Activated naive CD4-positive, alpha-beta T cell treated with anti-CD3 and anti-CD28 coated beads, Interleukin-2, amount 10 ng/mL, durations not matched to agents 7 days and 5 days (primary cell): ENCODE data around the gene KIAA1671.
"Not testable (repeated sequence)": the region's sequence is repeated elsewhere in the genome, so short reads cannot be mapped to it uniquely, and the experiment has no call there.

ENCODE experiments used
- CTCF ChIA-PET: fragments of 350-600 bp; sonication (Branson Sonifier 250); formaldehyde crosslinking; loops from one replicate; lab custom pipeline; 2021; ENCODE audit warnings: antibody characterized with exemption; lab: Charles Lee
- DNase-seq: peaks from one replicate; pipeline ENCODE4 v3.0.0-alpha.2; 2020
- H3K27ac Mint-ChIP-seq: one replicate; pipeline ENCODE4 v1.8.0; 2021; ENCODE audit warnings: mild to moderate bottlenecking, moderate library complexity, mixed read lengths
- H3K27me3 Mint-ChIP-seq: one replicate; pipeline ENCODE4 v1.8.0; 2021; ENCODE audit warnings: mild to moderate bottlenecking, mixed read lengths
- H3K36me3 Mint-ChIP-seq: one replicate; pipeline ENCODE4 v1.8.0; 2021; ENCODE audit warnings: mixed read lengths
- H3K4me1 Mint-ChIP-seq: one replicate; pipeline ENCODE4 v1.8.0; 2021; ENCODE audit warnings: mixed read lengths
- H3K4me3 Mint-ChIP-seq: one replicate; pipeline ENCODE4 v1.8.0; 2021; ENCODE audit warnings: mild to moderate bottlenecking, moderate library complexity, mixed read lengths
- H3K9me3 Mint-ChIP-seq: one replicate; pipeline ENCODE4 v1.8.0; 2021; ENCODE audit warnings: mixed read lengths

KIAA1671 gene

GRCh38 chr22:25172153-25172552 lies 219.6 kb downstream of the KIAA1671 start:
- H3K36me3 Mint-ChIP-seq, result peaks cover 7% of the 10 kb centered on the region
- DNase-seq, result peak; percentile 55
- CTCF ChIA-PET, result interaction anchor here (0.5 to 2.3 kb wide), 6 partner anchors 30 to 119 kb away, joined by 3 to 14 read pairs (median 4); no protein-coding TSS in a partner anchor
- no peak overlapping the region for H3K27ac Mint-ChIP-seq
- H3K4me3 Mint-ChIP-seq, result no peak overlapping the region
- H3K4me1 Mint-ChIP-seq, result no peaks in the 10 kb centered on the region
- H3K27me3 Mint-ChIP-seq, result no peaks in the 10 kb centered on the region
- H3K9me3 Mint-ChIP-seq, result no peaks in the 10 kb centered on the region

GRCh38 chr22:25174156-25174887 lies 221.8 kb downstream of the KIAA1671 start:
- peaks cover 17% of the 10 kb centered on the region for H3K36me3 Mint-ChIP-seq
- no peaks in the 10 kb centered on the region for H3K27me3 Mint-ChIP-seq
- H3K4me1 Mint-ChIP-seq, result no peaks in the 10 kb centered on the region
- peaks cover 2% of the 10 kb centered on the region for H3K9me3 Mint-ChIP-seq
- no peak overlapping the region for H3K4me3 Mint-ChIP-seq
- no peak overlapping the region for H3K27ac Mint-ChIP-seq
- CTCF ChIA-PET, result interaction anchor here (1.0 to 2.3 kb wide), 3 partner anchors 10 to 122 kb away, joined by 3 to 14 read pairs (median 5); no protein-coding TSS in a partner anchor
- DNase-seq, result no peak

- Mint-ChIP-seq H3K27me3 (no peaks in the 10 kb centered on the region), H3K36me3 (peaks cover 23% of the 10 kb centered on the region), H3K9me3 (peaks cover 8% of the 10 kb centered on the region), H3K4me1 (no peaks in the 10 kb centered on the region), H3K27ac (no peak overlapping the region), H3K4me3 (no peak overlapping the region)
- CTCF ChIA-PET, result no interaction called here
- DNase-seq, result no peak
Observed at GRCh38 chr22:25174888-25175411, 222.4 kb downstream of the KIAA1671 start.

GRCh38 chr22:25176175-25176574 lies 223.7 kb downstream of the KIAA1671 start:
- peaks cover 9% of the 10 kb centered on the region for H3K9me3 Mint-ChIP-seq
- CTCF ChIA-PET, result no interaction called here
- H3K27me3 Mint-ChIP-seq, result no peaks in the 10 kb centered on the region
- no peak overlapping the region for H3K27ac Mint-ChIP-seq
- H3K4me3 Mint-ChIP-seq, result no peak overlapping the region
- H3K4me1 Mint-ChIP-seq, result no peaks in the 10 kb centered on the region
- H3K36me3 Mint-ChIP-seq, result peaks cover 24% of the 10 kb centered on the region
- DNase-seq, result no peak

- Mint-ChIP-seq H3K9me3 (peaks cover 9% of the 10 kb centered on the region), H3K27me3 (no peaks in the 10 kb centered on the region), H3K36me3 (peaks cover 26% of the 10 kb centered on the region), H3K4me1 (no peaks in the 10 kb centered on the region), H3K27ac (no peak overlapping the region), H3K4me3 (no peak overlapping the region)
- CTCF ChIA-PET, result no interaction called here
- DNase-seq, result no peak
Observed at GRCh38 chr22:25176799-25177198, 224.3 kb downstream of the KIAA1671 start.

GRCh38 chr22:25177226-25177625 lies 224.7 kb downstream of the KIAA1671 start:
- CTCF ChIA-PET, result no interaction called here
- no peaks in the 10 kb centered on the region for H3K4me1 Mint-ChIP-seq
- peaks cover 9% of the 10 kb centered on the region for H3K9me3 Mint-ChIP-seq

GRCh38 chr22:25177895-25178294 lies 225.4 kb downstream of the KIAA1671 start:
- H3K9me3 Mint-ChIP-seq, result peaks cover 9% of the 10 kb centered on the region

More at GRCh38 chr22:25177226-25177625, 224.7 kb downstream of the KIAA1671 start:
- no peak for DNase-seq
- Mint-ChIP-seq H3K36me3 (peaks cover 26% of the 10 kb centered on the region), H3K27me3 (no peaks in the 10 kb centered on the region), H3K4me3 (no peak overlapping the region), H3K27ac (no peak overlapping the region)

GRCh38 chr22:25178348-25178747 lies 225.8 kb downstream of the KIAA1671 start:
- DNase-seq, H3K4me1 Mint-ChIP-seq, H3K9me3 Mint-ChIP-seq, CTCF ChIA-PET, H3K27me3 Mint-ChIP-seq: not testable (repeated sequence)
- Mint-ChIP-seq H3K27ac (peak overlapping the region; percentile 87), H3K4me3 (peak overlapping the region; percentile 65), H3K36me3 (peaks cover 29% of the 10 kb centered on the region)

More at GRCh38 chr22:25177895-25178294, 225.4 kb downstream of the KIAA1671 start:
- Mint-ChIP-seq H3K36me3 (peaks cover 29% of the 10 kb centered on the region), H3K27me3 (no peaks in the 10 kb centered on the region), H3K4me3 (no peak overlapping the region), H3K27ac (no peak overlapping the region), H3K4me1 (no peaks in the 10 kb centered on the region)
- CTCF ChIA-PET, result no interaction called here
- no peak for DNase-seq

GRCh38 chr22:25178869-25179631 lies 226.5 kb downstream of the KIAA1671 start:
- DNase-seq, H3K4me3 Mint-ChIP-seq, H3K4me1 Mint-ChIP-seq, H3K27ac Mint-ChIP-seq, H3K27me3 Mint-ChIP-seq, CTCF ChIA-PET, H3K9me3 Mint-ChIP-seq: not testable (repeated sequence)
- H3K36me3 Mint-ChIP-seq, result peaks cover 29% of the 10 kb centered on the region

GRCh38 chr22:25182131-25183110 lies 229.9 kb downstream of the KIAA1671 start:
- no peak for DNase-seq

GRCh38 chr22:25183949-25184619 lies 231.6 kb downstream of the KIAA1671 start:
- Mint-ChIP-seq H3K27me3 (no peaks in the 10 kb centered on the region), H3K9me3 (peaks cover 9% of the 10 kb centered on the region), H3K27ac (no peak overlapping the region), H3K4me1 (no peaks in the 10 kb centered on the region), H3K36me3 (peaks cover 20% of the 10 kb centered on the region), H3K4me3 (no peak overlapping the region)
- CTCF ChIA-PET, result interaction anchor here (0.7 kb wide), 1 partner anchor 11 kb away, joined by 3 read pairs; no protein-coding TSS in a partner anchor
- DNase-seq, result no peak

More at GRCh38 chr22:25182131-25183110, 229.9 kb downstream of the KIAA1671 start:
- peaks cover 9% of the 10 kb centered on the region for H3K9me3 Mint-ChIP-seq
- no peak overlapping the region for H3K27ac Mint-ChIP-seq
- CTCF ChIA-PET, result no interaction called here
- H3K4me1 Mint-ChIP-seq, result no peaks in the 10 kb centered on the region
- H3K36me3 Mint-ChIP-seq, result peaks cover 25% of the 10 kb centered on the region
- no peak overlapping the region for H3K4me3 Mint-ChIP-seq
- H3K27me3 Mint-ChIP-seq, result no peaks in the 10 kb centered on the region

- no peak overlapping the region for H3K4me3 Mint-ChIP-seq
- CTCF ChIA-PET, result interaction anchor here (1.9 kb wide), 1 partner anchor 16 kb away, joined by 12 read pairs; no protein-coding TSS in a partner anchor
Observed at GRCh38 chr22:25186140-25186539, 233.6 kb downstream of the KIAA1671 start.

GRCh38 chr22:25187469-25187868 lies 235.0 kb downstream of the KIAA1671 start:
- H3K4me1 Mint-ChIP-seq, result no peaks in the 10 kb centered on the region

More at GRCh38 chr22:25186140-25186539, 233.6 kb downstream of the KIAA1671 start:
- Mint-ChIP-seq H3K4me1 (no peaks in the 10 kb centered on the region), H3K27ac (no peak overlapping the region), H3K27me3 (no peaks in the 10 kb centered on the region), H3K36me3 (peaks cover 10% of the 10 kb centered on the region), H3K9me3 (no peaks in the 10 kb centered on the region)
- DNase-seq, result no peak

More at GRCh38 chr22:25187469-25187868, 235.0 kb downstream of the KIAA1671 start:
- CTCF ChIA-PET, result interaction anchor here (1.9 kb wide), 1 partner anchor 14 kb away, joined by 12 read pairs; no protein-coding TSS in a partner anchor
- Mint-ChIP-seq H3K36me3 (peaks cover 6% of the 10 kb centered on the region), H3K9me3 (no peaks in the 10 kb centered on the region), H3K27ac (no peak overlapping the region), H3K27me3 (no peaks in the 10 kb centered on the region), H3K4me3 (no peak overlapping the region)
- no peak for DNase-seq
